B cell (primary cell): ENCODE measurements around the gene GLCE.

Experiments
- CTCF ChIP-seq: fragments of 200-600 bp; IDR thresholded peaks from one replicate; pipeline ENCODE4 v1.8.0; 2022; ENCODE audit warnings: antibody characterized with exemption, mild to moderate bottlenecking
- EZH2 ChIP-seq: IDR thresholded peaks from 2 replicates; pipeline ENCODE4 v1.6.1; 2012; ENCODE audit warnings: borderline replicate concordance, low read depth, mild to moderate bottlenecking, moderate library complexity, low read length; ENCODE audit not compliant: insufficient read depth, poor library complexity, severe bottlenecking

GRCh38 chr15:69160141-69160993, at the start of gene GLCE:
- TF ChIP-seq CTCF (no peak), EZH2 (no peak)
